Measurements from ENCODE around the gene NEURL3.

NEURL3 gene

DNA sequence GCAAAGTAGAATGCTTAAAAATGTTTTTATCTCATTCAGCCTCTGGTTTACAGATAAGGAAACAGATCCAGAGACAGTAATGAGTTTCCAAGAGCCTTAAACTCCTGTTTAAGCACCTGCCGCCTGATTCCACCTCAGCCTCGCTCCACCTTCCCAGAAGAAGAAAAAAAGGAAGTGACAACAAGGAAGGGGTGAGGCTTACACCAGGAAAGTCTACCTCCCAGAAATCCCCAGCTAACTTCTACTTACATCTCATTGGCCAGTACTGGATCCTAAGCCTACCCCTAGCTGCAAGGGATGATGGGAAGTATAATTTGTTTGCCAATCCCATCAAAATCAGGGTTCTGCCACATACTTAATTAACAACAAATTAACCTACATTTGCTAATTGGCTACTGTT is 16.1 kb upstream of the NEURL3 start:
- no peaks in the 10 kb centered on the region for H3K4me1 ChIP-seq (ENCODE audit: control insufficient read depth, insufficient read depth, low read length)
- H3K36me3 ChIP-seq (ENCODE audit: control insufficient read depth in 2 of 2, insufficient read depth in 1 of 2, low read length in 2 of 2) = no peaks in the 10 kb centered on the region
- CTCF ChIA-PET = interaction anchor here (0.7 to 2.3 kb wide), 3 partner anchors 11 to 115 kb away, joined by 3 to 13 read pairs (median 4); no protein-coding TSS in a partner anchor
- TF ChIP-seq ZBTB17 (tag by site-specific recombination; IDR thresholded peaks at IDR 0.05) (no peak), ZNF324 (tag by site-specific recombination; IDR thresholded peaks at IDR 0.05) (no peak), ZNF707 (tag by site-specific recombination; IDR thresholded peaks at IDR 0.05) (no peak), ZFP69B (tag by site-specific recombination; IDR thresholded peaks at IDR 0.05) (no peak), ZNF391 (tag by site-specific recombination; IDR thresholded peaks at IDR 0.05; ENCODE audit: borderline replicate concordance, low read depth) (no peak), ZNF776 (tag by site-specific recombination; IDR thresholded peaks at IDR 0.05; ENCODE audit: borderline replicate concordance) (no peak), KLF1 (tag by site-specific recombination; IDR thresholded peaks at IDR 0.05) (no peak), ZNF394 (tag by site-specific recombination; IDR thresholded peaks at IDR 0.05; ENCODE audit: borderline replicate concordance) (no peak), ZSCAN23 (tag by site-specific recombination; IDR thresholded peaks at IDR 0.05) (no peak), ZNF214 (tag by site-specific recombination; IDR thresholded peaks at IDR 0.05; ENCODE audit: borderline replicate concordance) (no peak)
- POLR2A ChIA-PET = no interaction called here
- H3K27ac ChIP-seq (ENCODE audit: extremely low read depth, low read depth, low read length) = no peak overlapping the region
- no peaks in the 10 kb centered on the region for H3K9me3 ChIP-seq (ENCODE audit: control insufficient read depth, insufficient read depth, low read depth, low read length)
- H3K4me3 ChIP-seq (ENCODE audit: low read depth, low read length) = no peak overlapping the region

GRCh38 chr2:96520697-96521096 is 15.5 kb upstream of the NEURL3 start:
- TF ChIP-seq ZNF37A (tag by site-specific recombination; IDR thresholded peaks at IDR 0.05) (no peak), ZNF391 (tag by site-specific recombination; IDR thresholded peaks at IDR 0.05; ENCODE audit: borderline replicate concordance, low read depth) (no peak), ZNF138 (tag by site-specific recombination; IDR thresholded peaks at IDR 0.05; ENCODE audit: borderline replicate concordance) (no peak), ZNF548 (tag by site-specific recombination; IDR thresholded peaks at IDR 0.05) (no peak), ZNF155 (tag by site-specific recombination; IDR thresholded peaks at IDR 0.05) (no peak), ZNF202 (tag by site-specific recombination; IDR thresholded peaks at IDR 0.05; ENCODE audit: borderline replicate concordance) (no peak), ZNF214 (tag by site-specific recombination; IDR thresholded peaks at IDR 0.05; ENCODE audit: borderline replicate concordance) (no peak), ZSCAN16 (tag by site-specific recombination; IDR thresholded peaks at IDR 0.05) (no peak), ZNF747 (tag by site-specific recombination; IDR thresholded peaks at IDR 0.05) (no peak), ZNF830 (tag by site-specific recombination; IDR thresholded peaks at IDR 0.05; ENCODE audit: low read depth) (no peak), OVOL3 (tag by site-specific recombination; IDR thresholded peaks at IDR 0.05) (no peak), ZNF501 (tag by site-specific recombination; IDR thresholded peaks at IDR 0.05) (no peak), SP2 (tag by site-specific recombination; IDR thresholded peaks at IDR 0.05) (no peak), ZNF221 (tag by site-specific recombination; IDR thresholded peaks at IDR 0.05; ENCODE audit: borderline replicate concordance) (no peak), ZNF837 (tag by site-specific recombination; IDR thresholded peaks at IDR 0.05) (no peak)
- no peaks in the 10 kb centered on the region for H3K9me3 ChIP-seq (ENCODE audit: control insufficient read depth, insufficient read depth, low read depth, low read length)
- H3K4me1 ChIP-seq (ENCODE audit: control insufficient read depth, insufficient read depth, low read length) = no peaks in the 10 kb centered on the region
- H3K27ac ChIP-seq (ENCODE audit: extremely low read depth, low read depth, low read length) = no peak overlapping the region
- POLR2A ChIA-PET = no interaction called here
- CTCF ChIA-PET = interaction anchor here (0.6 to 2.3 kb wide), 2 partner anchors 10 to 62 kb away, joined by 3 to 13 read pairs; no protein-coding TSS in a partner anchor
- H3K4me3 ChIP-seq (ENCODE audit: low read depth, low read length) = no peak overlapping the region
- no peaks in the 10 kb centered on the region for H3K36me3 ChIP-seq (ENCODE audit: control insufficient read depth in 2 of 2, insufficient read depth in 1 of 2, low read length in 2 of 2)

DNA sequence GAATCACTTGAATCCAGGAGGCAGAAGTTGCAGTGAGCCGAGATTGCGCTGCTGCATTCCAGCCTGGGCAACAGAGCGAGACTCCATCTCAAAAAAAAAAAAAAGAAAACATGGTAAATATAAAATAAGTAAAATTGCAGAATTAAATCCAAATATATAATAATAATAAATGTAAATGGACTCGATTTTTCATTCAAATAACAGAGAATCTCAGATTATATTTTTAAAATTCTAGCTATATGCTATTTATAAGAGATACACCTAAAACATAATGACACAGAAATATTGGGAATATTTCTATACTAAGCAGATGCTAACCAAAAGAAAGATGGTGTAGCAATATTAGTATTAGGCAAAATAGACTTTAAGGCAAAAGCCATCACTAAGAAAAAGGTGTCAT is 15.1 kb upstream of the NEURL3 start:
- Histone ChIP-seq H3K4me3 (ENCODE audit: low read depth, low read length) (no peak overlapping the region), H3K4me1 (ENCODE audit: control insufficient read depth, insufficient read depth, low read length) (no peaks in the 10 kb centered on the region), H3K9me3 (ENCODE audit: control insufficient read depth, insufficient read depth, low read depth, low read length) (no peaks in the 10 kb centered on the region), H3K27ac (ENCODE audit: extremely low read depth, low read depth, low read length) (no peak overlapping the region), H3K36me3 (ENCODE audit: control insufficient read depth in 2 of 2, insufficient read depth in 1 of 2, low read length in 2 of 2) (no peaks in the 10 kb centered on the region)
- CTCF ChIA-PET = interaction anchor here (0.6 to 2.3 kb wide), 2 partner anchors 10 to 62 kb away, joined by 3 to 13 read pairs; no protein-coding TSS in a partner anchor
- TF ChIP-seq ZNF558 (tag by site-specific recombination; IDR thresholded peaks at IDR 0.05) (no peak), KLF16 (tag by site-specific recombination; IDR thresholded peaks at IDR 0.05) (no peak), ZNF549 (tag by site-specific recombination; IDR thresholded peaks at IDR 0.05) (no peak), ZBTB21 (tag by site-specific recombination; IDR thresholded peaks at IDR 0.05) (no peak), ZNF501 (tag by site-specific recombination; IDR thresholded peaks at IDR 0.05) (no peak), MEIS1 (CRISPR knock-in tag; IDR thresholded peaks at IDR 0.05; ENCODE audit: borderline replicate concordance) (no peak), ZNF174 (tag by site-specific recombination; IDR thresholded peaks at IDR 0.05) (no peak)
- POLR2A ChIA-PET = no interaction called here

Measured in HEK293 (cell line).